CD4-positive, alpha-beta T cell (primary cell): ENCODE data around the gene FAM149A. TPM values are rescaled to one million over a fixed set of nuclear protein-coding genes. Genes with fewer than 3 reads are reported as not detected.

Experiments
- ATAC-seq: fragments of 200-7000 bp; cut with Tn5 transposase; one replicate; pipeline ENCODE4 v1.10.0; 2022; ENCODE audit warnings: mild to moderate bottlenecking; ENCODE audit not compliant: poor library complexity
- CTCF ChIA-PET: fragments of 350-600 bp; sonication (Branson Sonifier 250); formaldehyde crosslinking; loops from one replicate; lab custom pipeline; 2021; ENCODE audit warnings: antibody characterized with exemption, inconsistent platforms; lab: Charles Lee
- POLR2A ChIA-PET: fragments of 350-600 bp; sonication (Branson Sonifier 250); formaldehyde crosslinking; loops from one replicate; lab custom pipeline; 2021; ENCODE audit warnings: antibody characterized with exemption, inconsistent platforms; lab: Charles Lee
- DNase-seq, 14 experiments: peaks; one replicate each; pipeline ENCODE4 v3.0.0-alpha.2; 2013 to 2020; ENCODE audit warnings: mixed read lengths in 2 of 14
- H3K27ac ChIP-seq, 2 donors: one replicate each; pipeline versions ENCODE4 v1.5.1 to v1.7.0; 2013; ENCODE audit warnings: low read length in 2 of 2, low read depth in 1 of 2, mild to moderate bottlenecking in 1 of 2
- H3K27me3 ChIP-seq, 2 experiments: 1 replicate in 1 of 2; 2 replicates in 1 of 2; pipeline versions ENCODE4 v1.6.1 to v1.7.0; 2013; ENCODE audit warnings: low read length in 2 of 2, control low read depth in 1 of 2, mild to moderate bottlenecking in 1 of 2, moderate library complexity in 1 of 2; ENCODE audit not compliant: insufficient read depth in 2 of 2, control insufficient read depth in 1 of 2
- H3K36me3 ChIP-seq: one replicate; pipeline ENCODE4 v1.6.1; 2013; ENCODE audit warnings: low read length, control low read depth; ENCODE audit not compliant: insufficient read depth
- H3K4me1 ChIP-seq: one replicate; pipeline ENCODE4 v1.6.1; 2013; ENCODE audit warnings: low read length, control low read depth; ENCODE audit not compliant: insufficient read depth
- H3K4me3 ChIP-seq: one replicate; pipeline ENCODE4 v1.5.1; 2013; ENCODE audit warnings: mild to moderate bottlenecking, low read length, moderate library complexity
- H3K9me3 ChIP-seq, 2 experiments: 1 replicate in 1 of 2; 2 replicates in 1 of 2; pipeline versions ENCODE4 v1.6.1 to v1.7.0; 2013; ENCODE audit warnings: low read length in 2 of 2, mild to moderate bottlenecking in 2 of 2, control low read depth in 1 of 2, moderate library complexity in 1 of 2; ENCODE audit not compliant: control insufficient read depth in 1 of 2, insufficient read depth in 1 of 2
- H3K27ac Mint-ChIP-seq: one replicate; pipeline ENCODE4 v1.8.0; 2020; ENCODE audit warnings: mixed read lengths
- H3K27me3 Mint-ChIP-seq: one replicate; pipeline ENCODE4 v1.8.0; 2021; ENCODE audit warnings: mixed read lengths
- H3K36me3 Mint-ChIP-seq: one replicate; pipeline ENCODE4 v1.8.0; 2021; ENCODE audit warnings: low read depth, mixed read lengths
- H3K4me1 Mint-ChIP-seq: one replicate; pipeline ENCODE4 v1.8.0; 2021; ENCODE audit warnings: low read depth, mixed read lengths
- H3K4me3 Mint-ChIP-seq: one replicate; pipeline ENCODE4 v1.8.0; 2020; ENCODE audit warnings: mild to moderate bottlenecking, mixed read lengths
- H3K9me3 Mint-ChIP-seq: one replicate; pipeline ENCODE4 v1.8.0; 2020; ENCODE audit warnings: mixed read lengths
- CTCF ChIP-seq: fragments of 200-600 bp; IDR thresholded peaks from one replicate; pipeline ENCODE4 v1.8.0; 2022; ENCODE audit warnings: antibody characterized with exemption, mild to moderate bottlenecking
- intact Hi-C, 2 experiments: fragments of 100-400 bp; cut with DNase I in 1 of 2; cut with micrococcal nuclease in 1 of 2; formaldehyde crosslinking; loops; one replicate each; pipeline versions ENCODE4 v1.15.1 to v1.9.0; 2023 to 2025; cut with DNase I, micrococcal nuclease
- total RNA-seq, 174 experiments: library from RNA in 2 of 174; stranded (reverse) in 2 of 174; gene quantifications; one replicate each; pipeline ENCODE4 v1.2.3 and lab custom pipeline; 2021 to 2026

The FAM149A gene
- total RNA-seq, 2 experiments from 2014 or later = 0.61 to 1.1 TPM

GRCh38 chr4:186188107-186188506 lies 83.6 kb downstream of the FAM149A start:
- no peaks in the 10 kb centered on the region for H3K27me3 ChIP-seq
- ChIA-PET POLR2A (no interaction called here), CTCF (interaction anchor here (0.6 to 6.4 kb wide), 2 partner anchors 14 to 599 kb away, joined by 4 to 32 read pairs; no protein-coding TSS in a partner anchor)
- TF ChIP-seq CTCF = no peak
- no peaks in the 10 kb centered on the region for H3K9me3 ChIP-seq
- H3K27ac ChIP-seq = no peak overlapping the region
- DNase-seq (no peak), ATAC-seq (no peak)
- peaks cover 24% of the 10 kb centered on the region for H3K36me3 Mint-ChIP-seq
- no peaks in the 10 kb centered on the region for H3K36me3 ChIP-seq
- H3K4me1 ChIP-seq = peaks cover 22% of the 10 kb centered on the region
- peaks cover 10% of the 10 kb centered on the region for H3K27me3 Mint-ChIP-seq
- no peaks in the 10 kb centered on the region for H3K9me3 Mint-ChIP-seq
- H3K4me3 ChIP-seq = no peak overlapping the region
- intact Hi-C loops = no loop called here
- peaks cover 32% of the 10 kb centered on the region for H3K4me1 Mint-ChIP-seq
- peak overlapping the region; percentile 97 for H3K27ac Mint-ChIP-seq
- H3K4me3 Mint-ChIP-seq = no peak overlapping the region

- Histone ChIP-seq H3K4me1 (peaks cover 24% of the 10 kb centered on the region), H3K36me3 (no peaks in the 10 kb centered on the region), H3K27ac (peak overlapping the region; percentile 45 to 88), H3K4me3 (no peak overlapping the region), H3K27me3 (no peaks in the 10 kb centered on the region), H3K9me3 (no peaks in the 10 kb centered on the region)
- intact Hi-C loops = loop anchor here in 1 of 2 experiments (5.0 to 10.0 kb wide), 4 partner anchors 715 to 1652 kb away; partner anchors contain the start of genes ANKRD37, CCDC110, CFAP97 and LRP2BP
- DNase-seq (no peak), ATAC-seq (no peak)
- Mint-ChIP-seq H3K27me3 (peaks cover 6% of the 10 kb centered on the region), H3K4me1 (peaks cover 45% of the 10 kb centered on the region), H3K4me3 (peak overlapping the region; percentile 96), H3K9me3 (no peaks in the 10 kb centered on the region), H3K27ac (peak overlapping the region; percentile 97), H3K36me3 (peaks cover 35% of the 10 kb centered on the region)
- POLR2A ChIA-PET = interaction anchor here (0.7 to 4.9 kb wide), 4 partner anchors 12 to 794 kb away, joined by 4 to 35 read pairs (median 11); partner anchors contain the start of genes ANKRD37 and LRP2BP
- CTCF ChIA-PET = interaction anchor here (1.0 to 6.4 kb wide), 2 partner anchors 12 kb away, joined by 3 to 32 read pairs; no protein-coding TSS in a partner anchor
- TF ChIP-seq CTCF = no peak
Observed at GRCh38 chr4:186189656-186190055, 85.2 kb downstream of the FAM149A start.

GRCh38 chr4:186190581-186191199 lies 86.2 kb downstream of the FAM149A start:
- peaks cover 55% of the 10 kb centered on the region for H3K4me1 Mint-ChIP-seq
- peak overlapping the region; percentile 83 to 88 for H3K27ac ChIP-seq
- no peaks in the 10 kb centered on the region for H3K27me3 Mint-ChIP-seq
- H3K36me3 ChIP-seq = peaks cover 3% of the 10 kb centered on the region
- peak; percentile 48 for ATAC-seq
- no peak for TF ChIP-seq CTCF
- H3K27me3 ChIP-seq = no peaks in the 10 kb centered on the region
- peak overlapping the region; percentile 86 for H3K4me3 ChIP-seq
- peak overlapping the region; percentile 97 for H3K27ac Mint-ChIP-seq
- intact Hi-C loops = loop anchor here in 1 of 2 experiments (5.0 to 10.0 kb wide), 4 partner anchors 716 to 1653 kb away; partner anchors contain the start of genes ANKRD37, CCDC110, CFAP97 and LRP2BP
- ChIA-PET POLR2A (interaction anchor here (0.7 to 4.9 kb wide), 12 partner anchors 11 to 1653 kb away, joined by 3 to 35 read pairs (median 8); partner anchors contain the start of genes ANKRD37, FAM149A, LRP2BP and TLR3), CTCF (interaction anchor here (1.0 to 6.4 kb wide), 2 partner anchors 11 to 13 kb away, joined by 3 to 32 read pairs; no protein-coding TSS in a partner anchor)
- peaks cover 45% of the 10 kb centered on the region for H3K36me3 Mint-ChIP-seq
- no peaks in the 10 kb centered on the region for H3K9me3 Mint-ChIP-seq
- no peaks in the 10 kb centered on the region for H3K9me3 ChIP-seq
- peaks cover 24% of the 10 kb centered on the region for H3K4me1 ChIP-seq
- peak overlapping the region; percentile 96 for H3K4me3 Mint-ChIP-seq
- peak; percentile 26 to 80 (median 48) for DNase-seq
